TTC549 (cell line): ENCODE measurements around the gene RNH1.
A peak's percentile ranks its signal among the peaks of the same experiment; 100 is the strongest.

Experiments used
- FAIRE-seq: peaks from 2 replicates; lab custom pipeline; 2012; peaks lifted over from hg19 to GRCh38; lab: Jason Lieb, UNC

Gene RNH1

GRCh38 chr11:457111-457760, 49.8 kb downstream of the RNH1 start:
- FAIRE-seq, result no peak

DNA sequence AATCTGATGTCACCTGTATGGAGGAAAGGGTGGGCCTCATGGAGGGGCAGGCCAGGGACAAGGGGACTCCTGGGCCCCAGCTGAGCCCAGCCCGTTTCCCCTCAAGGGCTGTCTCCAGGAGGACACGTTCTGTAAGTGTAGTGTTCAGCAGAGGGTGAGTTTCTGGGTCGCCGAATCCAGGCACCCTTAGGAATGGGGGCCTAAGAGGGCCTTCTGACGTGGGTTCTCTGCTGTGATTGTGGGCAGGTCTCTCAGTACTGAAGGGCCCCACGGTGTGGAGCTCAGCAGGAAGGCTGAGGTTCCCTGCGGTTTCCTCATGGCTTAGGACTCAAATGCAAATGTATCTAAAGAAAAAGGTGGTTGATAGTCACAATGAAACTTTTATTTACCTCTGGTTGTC, 50.5 kb downstream of the RNH1 start:
- FAIRE-seq, result no peak

GRCh38 chr11:455566-456147, 51.4 kb downstream of the RNH1 start:
- FAIRE-seq, result no peak

DNA sequence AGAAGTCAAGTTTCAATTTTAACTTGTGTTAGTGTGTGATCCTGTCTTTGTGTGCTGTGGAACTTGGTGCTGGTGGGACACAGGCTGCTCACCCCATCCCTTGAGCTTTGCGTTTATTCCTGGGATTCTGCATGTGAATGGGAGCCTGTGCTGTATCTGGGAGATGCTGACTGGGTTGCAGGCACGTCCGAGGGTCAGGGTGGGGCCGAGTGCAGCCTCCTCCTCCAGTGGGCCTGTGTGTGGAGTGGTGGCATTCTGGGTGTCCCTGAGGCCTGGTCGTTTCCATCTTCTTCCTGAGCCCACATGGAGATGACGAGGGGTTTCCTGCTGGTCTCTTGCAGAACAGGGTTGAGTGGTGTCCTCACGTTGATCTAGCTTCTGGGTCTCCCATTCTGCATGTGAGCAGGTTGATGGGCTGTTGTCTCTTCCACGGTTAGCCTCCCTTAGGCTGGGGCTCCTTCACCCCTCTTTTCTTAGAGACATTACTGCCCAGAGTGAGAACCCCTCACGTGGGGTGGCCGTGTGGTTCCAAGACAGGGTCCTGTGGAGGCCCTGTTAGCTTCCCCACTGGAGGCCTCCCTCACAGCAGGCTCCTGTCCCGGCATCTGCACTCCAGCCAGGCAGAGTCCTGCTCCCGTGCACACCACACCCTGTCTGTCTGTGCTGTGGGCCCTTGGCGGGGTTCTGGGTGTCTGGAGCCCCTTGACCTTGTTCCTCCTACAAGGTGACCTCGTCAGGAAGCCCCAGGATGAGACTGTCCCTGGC, 52.1 kb downstream of the RNH1 start:
- no peak for FAIRE-seq

DNA sequence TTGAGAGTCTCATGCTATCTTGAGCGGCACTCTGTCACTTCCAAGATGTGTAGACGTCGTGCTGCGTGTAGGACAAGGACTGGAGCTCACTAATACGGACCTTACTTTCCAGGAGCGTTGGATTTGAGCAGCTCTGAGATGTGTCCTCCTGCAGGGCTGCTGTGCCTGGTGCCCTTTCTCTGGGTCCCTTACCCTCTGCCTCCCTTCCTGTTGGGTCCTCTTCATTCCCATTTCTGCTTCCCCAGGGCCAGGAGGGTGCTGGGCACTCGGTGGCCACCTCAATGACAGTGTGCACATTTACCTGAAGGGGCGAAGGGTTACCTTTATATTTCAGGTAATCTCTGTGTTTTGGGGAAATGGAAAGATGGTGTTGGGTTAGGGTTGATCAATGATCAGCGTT, 53.0 kb downstream of the RNH1 start:
- no peak for FAIRE-seq

DNA sequence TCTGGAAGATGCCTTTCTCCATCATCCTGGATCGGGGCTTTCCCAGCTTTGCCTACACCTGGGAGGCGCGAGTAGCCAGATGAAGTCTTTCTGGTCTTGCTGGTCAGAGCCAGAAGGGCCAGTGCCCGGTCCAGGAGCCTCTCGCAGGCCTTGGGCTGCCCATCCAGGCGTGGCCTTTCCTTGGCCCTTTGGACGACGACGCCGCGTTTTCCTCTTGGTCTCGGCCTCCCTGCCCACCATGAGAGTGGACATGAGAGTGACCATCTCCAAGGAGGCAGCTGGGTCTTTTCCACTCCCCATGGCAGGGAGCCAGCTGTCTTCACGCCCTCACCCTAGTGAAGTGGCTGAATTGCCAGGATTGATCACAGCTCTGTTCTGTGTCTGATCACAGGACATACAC, 53.5 kb downstream of the RNH1 start:
- no peak for FAIRE-seq

- no peak for FAIRE-seq
These were observed 54.0 kb downstream of the RNH1 start for GRCh38 chr11:452916-453527.

DNA sequence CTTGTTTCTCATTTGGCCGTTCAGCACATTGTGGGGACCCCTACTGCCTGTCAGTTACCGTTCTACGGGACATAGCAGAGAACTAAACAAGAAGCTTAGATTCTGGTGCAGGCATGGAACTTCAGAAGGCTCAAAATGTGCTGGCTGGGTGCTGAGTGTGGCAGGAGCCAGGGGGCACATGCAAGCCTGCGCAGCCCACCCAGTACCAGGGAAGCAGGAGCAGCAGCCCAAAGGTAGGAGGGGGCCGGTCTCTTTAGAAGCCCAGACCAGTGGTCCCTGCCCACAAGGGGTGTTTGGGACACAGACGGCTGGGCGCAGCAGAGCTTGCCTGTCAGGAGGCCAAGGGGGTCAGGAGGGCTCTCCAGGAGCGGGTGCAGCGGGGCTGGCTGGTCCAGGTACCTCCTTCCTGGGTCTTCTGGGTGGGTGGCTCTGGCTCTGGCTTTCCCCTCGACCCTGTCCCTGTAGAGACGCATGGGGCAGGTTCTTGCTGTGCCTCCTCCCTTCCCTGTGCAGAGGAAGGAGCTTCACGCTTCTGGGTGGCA, 54.8 kb downstream of the RNH1 start:
- no peak for FAIRE-seq

DNA sequence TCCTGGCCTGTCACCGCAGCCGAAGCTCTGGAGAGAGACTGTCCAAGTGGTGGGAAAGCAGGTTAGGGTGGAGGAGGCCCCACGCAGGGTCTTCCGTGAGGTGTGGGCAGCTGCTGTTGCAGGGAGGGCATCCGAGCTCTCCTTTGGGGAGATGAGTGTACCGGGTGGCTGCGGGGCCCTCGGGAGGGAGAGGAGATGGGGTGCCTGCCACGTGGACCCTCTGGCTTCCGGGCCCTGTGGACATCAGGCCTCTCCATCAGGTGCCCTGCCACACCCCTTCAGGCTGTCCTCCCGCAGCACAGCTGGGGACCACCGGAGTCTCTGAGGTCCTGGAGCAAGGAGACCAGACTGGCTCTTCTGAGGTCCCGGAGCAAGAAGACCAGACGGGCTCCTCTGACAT, 55.3 kb downstream of the RNH1 start:
- FAIRE-seq, result no peak

DNA sequence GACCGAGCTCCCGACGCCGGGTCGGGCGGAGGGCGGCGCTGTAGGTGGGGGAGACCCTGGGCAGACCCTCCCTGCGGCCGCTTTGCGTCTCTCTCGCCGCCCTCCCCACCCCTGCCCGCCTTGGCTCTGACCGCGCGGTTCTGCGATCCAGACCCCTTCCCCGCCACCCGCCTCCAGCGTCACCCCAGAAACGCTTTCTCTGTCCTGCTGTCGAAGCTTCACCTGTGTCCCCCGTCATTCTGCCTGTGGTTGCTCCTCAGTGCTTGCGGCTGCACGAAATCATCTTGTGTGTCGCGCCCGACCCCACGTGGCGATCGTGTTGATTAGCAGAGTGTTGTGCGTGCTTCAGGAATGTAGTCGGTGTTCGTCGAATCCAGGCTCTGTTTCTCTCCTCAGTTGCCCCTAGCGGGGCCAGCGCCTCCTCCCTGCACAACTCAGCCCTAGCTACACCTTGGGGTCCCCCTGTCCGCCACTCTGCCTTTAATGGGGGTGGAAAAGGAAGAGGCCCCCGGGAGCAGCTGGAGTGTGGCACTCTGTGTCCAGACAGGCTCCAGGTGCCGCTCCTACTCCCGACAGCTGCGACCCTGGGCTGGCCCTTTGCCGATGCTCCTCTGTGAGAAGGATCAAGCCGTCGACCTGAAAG, 56.1 kb downstream of the RNH1 start:
- no peak for FAIRE-seq

DNA sequence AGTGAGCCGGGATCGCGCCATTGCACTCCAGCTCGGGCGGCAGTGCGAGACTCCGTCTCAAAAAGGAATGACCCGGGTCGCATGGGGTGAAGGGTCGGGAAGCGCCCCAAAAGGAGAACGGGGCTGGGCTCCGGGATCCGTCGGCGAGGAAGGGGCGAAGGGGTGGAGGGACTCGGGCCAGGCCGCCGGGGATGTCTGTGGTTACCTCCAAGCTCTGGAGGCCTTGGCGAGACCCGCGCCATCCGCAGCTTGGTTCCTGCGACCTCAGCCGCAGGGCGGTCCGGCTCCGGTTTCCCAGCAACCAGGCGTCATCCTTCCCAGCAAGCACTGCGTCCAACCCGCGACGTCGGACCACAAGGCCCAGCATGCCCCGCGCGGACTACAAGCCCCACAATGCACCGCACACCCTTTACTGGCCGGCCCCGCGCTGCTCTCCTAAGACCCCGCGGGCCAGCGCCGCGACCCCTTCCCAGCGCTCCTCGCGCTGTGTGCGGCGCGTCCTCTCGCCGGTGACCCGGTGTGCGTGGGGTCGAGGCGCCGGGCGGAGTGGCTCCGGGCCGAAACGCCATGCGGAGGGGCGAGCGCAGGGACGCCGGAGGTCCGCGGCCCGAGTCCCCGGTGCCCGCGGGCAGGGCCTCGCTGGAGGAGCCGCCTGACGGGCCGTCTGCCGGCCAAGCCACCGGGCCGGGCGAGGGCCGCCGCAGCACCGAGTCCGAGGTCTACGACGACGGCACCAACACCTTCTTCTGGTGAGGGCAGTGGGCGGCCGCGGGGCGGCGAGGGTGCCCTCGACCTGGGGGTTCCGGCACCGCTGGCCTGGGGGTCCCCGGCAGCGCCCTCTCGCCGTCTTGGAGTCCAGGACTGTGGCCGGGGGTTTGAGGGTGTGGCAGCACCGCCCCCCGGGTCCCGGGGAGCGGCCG, 56.9 kb downstream of the RNH1 start, which contains the start of gene PTDSS2:
TSS of gene PTDSS2 (plus strand) at position 391 of the 920 bp plus-strand sequence. CDS start at position 568, 177 bp downstream.
- peak; percentile 74 for FAIRE-seq

- no peak for FAIRE-seq
These were observed 58.9 kb downstream of the RNH1 start for GRCh38 chr11:447923-448731.

- FAIRE-seq, result no peak
These were observed 60.2 kb downstream of the RNH1 start for GRCh38 chr11:446891-447290.

DNA sequence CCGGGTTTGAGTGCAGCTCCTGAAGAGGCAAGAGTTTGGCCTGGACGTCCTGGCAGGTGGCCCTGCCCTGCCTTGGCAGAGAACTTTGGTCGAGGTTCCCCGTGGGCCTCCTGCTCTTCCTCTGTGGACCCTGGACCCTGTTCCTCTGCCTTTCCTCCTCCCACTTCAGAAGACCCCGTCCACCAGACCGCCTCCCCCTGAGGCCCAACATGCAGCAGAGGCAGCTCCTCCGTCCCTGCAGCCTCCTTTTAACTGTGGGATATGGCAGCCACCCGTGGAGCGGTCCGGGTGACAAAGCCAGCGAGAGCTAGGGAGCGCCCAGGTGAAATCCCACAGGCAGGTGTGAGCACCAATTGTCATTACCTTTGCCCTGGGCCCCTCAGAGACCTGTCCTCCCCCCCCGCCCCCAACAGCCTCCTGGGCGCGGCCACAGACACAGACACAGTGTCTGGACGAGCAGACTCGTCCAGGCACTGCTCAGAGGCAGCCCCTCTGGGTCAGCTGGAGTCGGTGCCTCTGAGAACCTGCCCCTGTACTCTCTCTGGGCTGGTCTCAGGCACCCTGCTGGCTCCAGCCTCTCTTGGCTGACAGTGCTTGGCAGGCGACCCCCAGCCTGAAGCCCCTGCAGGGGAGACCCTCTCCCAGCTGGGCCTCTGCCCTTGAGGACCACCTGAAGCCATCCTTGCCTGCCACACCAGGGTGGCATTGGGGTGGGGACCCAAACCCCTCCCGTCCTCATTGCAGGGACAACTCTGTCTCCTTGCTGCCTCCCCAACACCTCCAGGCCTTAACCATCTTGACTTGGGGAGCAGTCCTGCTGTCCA, 61.1 kb downstream of the RNH1 start:
- FAIRE-seq, result no peak
